NCI-H2227 treated with DMSO at 0.1 percent for 48 hours (cell line): ENCODE results near the gene PAQR6.

ENCODE experiments used
- DNase-seq: peaks from one replicate; lab custom pipeline; 2025; lab: John Stamatoyannopoulos, UW

Gene PAQR6

GRCh38 chr1:156195853-156196252, 52.0 kb downstream of the PAQR6 start:
- no peak for DNase-seq

GRCh38 chr1:156194300-156194652, 53.6 kb downstream of the PAQR6 start:
- no peak for DNase-seq

- DNase-seq, result peak; percentile 99
These were observed 54.2 kb downstream of the PAQR6 start, which contains the start of gene SLC25A44 for GRCh38 chr1:156193488-156194299. Gene SLC25A44, plus strand, starts transcription at chr1:156194104. Its CDS starts 5,744 bp downstream, at chr1:156199848.
